B cell (primary cell): ENCODE results near the gene KATNAL2. TPM values are rescaled to one million over a fixed set of nuclear protein-coding genes. Genes with fewer than 3 reads are reported as not detected.

ENCODE experiments used
- ATAC-seq: fragments of 200-7000 bp; cut with Tn5 transposase; one replicate; pipeline ENCODE4 v1.10.0; 2021; ENCODE audit warnings: low read depth, mild to moderate bottlenecking, moderate number of reproducible peaks, moderate library complexity
- CTCF ChIA-PET: fragments of 350-600 bp; sonication (Branson Sonifier 250); formaldehyde crosslinking; loops from one replicate; lab custom pipeline; 2021; ENCODE audit warnings: antibody characterized with exemption, inconsistent platforms; lab: Charles Lee
- POLR2A ChIA-PET: fragments of 350-600 bp; sonication (Branson Sonifier 250); formaldehyde crosslinking; loops from one replicate; lab custom pipeline; 2021; ENCODE audit warnings: antibody characterized with exemption; lab: Charles Lee
- DNase-seq: peaks from one replicate; pipeline ENCODE4 v3.0.0; 2013
- H2AFZ ChIP-seq: 2 replicates; pipeline ENCODE4 v1.6.1; 2012; ENCODE audit warnings: mild to moderate bottlenecking, low read depth, low read length; ENCODE audit not compliant: insufficient read depth, poor library complexity, severe bottlenecking
- H3K27ac ChIP-seq, 2 donors: 1 replicate in 1 of 2; 2 replicates in 1 of 2; pipeline ENCODE4 v1.5.1; 2012 to 2013; ENCODE audit warnings: low read length in 2 of 2, mild to moderate bottlenecking in 2 of 2, moderate library complexity in 1 of 2
- H3K27me3 ChIP-seq, 4 experiments: fragments of 200-600 bp in 1 of 4; sonication (generic) in 1 of 4; replicated peaks in 1 of 4; 1 replicate in 2 of 4; 2 replicates in 2 of 4; pipeline versions ENCODE4 v1.6.1 to v1.7.0; 2013 to 2016; ENCODE audit warnings: low read length in 3 of 4, mild to moderate bottlenecking in 2 of 4, mixed read lengths in 1 of 4, moderate library complexity in 1 of 4; ENCODE audit not compliant: insufficient read depth in 4 of 4, control insufficient read depth in 3 of 4; ENCODE audit errors: control extremely low read depth in 1 of 4
- H3K36me3 ChIP-seq, 2 experiments: replicated peaks in 1 of 2; 1 replicate in 1 of 2; 2 replicates in 1 of 2; pipeline versions ENCODE4 v1.6.1 to v1.7.1; 2013; ENCODE audit warnings: low read length in 1 of 2; ENCODE audit not compliant: insufficient read depth in 2 of 2, control insufficient read depth in 1 of 2; ENCODE audit errors: control extremely low read depth in 1 of 2, extremely low read depth in 1 of 2
- H3K4me1 ChIP-seq, 2 donors: fragments of 200-600 bp in 1 of 2; sonication (generic) in 1 of 2; 1 replicate in 1 of 2; 2 replicates in 1 of 2; pipeline versions ENCODE4 v1.5.1 to v1.6.1; 2013 to 2017; ENCODE audit warnings: low read length in 2 of 2; ENCODE audit not compliant: control insufficient read depth in 2 of 2, insufficient read depth in 2 of 2
- H3K4me2 ChIP-seq: replicated peaks from 2 replicates; pipeline ENCODE3; 2012; ENCODE audit warnings: mild to moderate bottlenecking, low read depth, low read length; ENCODE audit not compliant: poor library complexity, severe bottlenecking
- H3K4me3 ChIP-seq, 5 experiments: fragments of 200-600 bp in 1 of 5; sonication (generic) in 1 of 5; 1 replicate in 3 of 5; 2 replicates in 2 of 5; pipeline versions ENCODE4 v1.5.1 to v1.7.0; 2011 to 2016; ENCODE audit warnings: low read length in 4 of 5, mild to moderate bottlenecking in 4 of 5, low read depth in 2 of 5, control low read depth in 1 of 5, moderate library complexity in 1 of 5; ENCODE audit not compliant: insufficient read depth in 1 of 5; ENCODE audit errors: control extremely low read depth in 1 of 5, extremely low read depth in 1 of 5
- H3K79me2 ChIP-seq: fragments of 200-600 bp; sonication (generic); one replicate; pipeline ENCODE4 v1.6.0; 2016; ENCODE audit warnings: low read length; ENCODE audit not compliant: control insufficient read depth, insufficient read depth
- H3K9ac ChIP-seq: fragments of 200-600 bp; sonication (generic); 2 replicates; pipeline ENCODE4 v1.6.1; 2017; ENCODE audit warnings: mild to moderate bottlenecking, low read length, moderate library complexity
- H3K9me3 ChIP-seq, 3 donors: one replicate each; pipeline versions ENCODE4 v1.6.1 to v1.7.1; 2013; ENCODE audit warnings: low read length in 2 of 3; ENCODE audit not compliant: control insufficient read depth in 2 of 3, insufficient read depth in 1 of 3; ENCODE audit errors: control extremely low read depth in 1 of 3
- H4K20me1 ChIP-seq: 2 replicates; pipeline ENCODE4 v1.6.0; 2012; ENCODE audit warnings: mild to moderate bottlenecking, low read length; ENCODE audit not compliant: insufficient read depth, control insufficient read depth, poor library complexity, severe bottlenecking
- H3K27ac Mint-ChIP-seq: one replicate; pipeline ENCODE4 v1.8.0; 2021; ENCODE audit warnings: mixed read lengths
- H3K27me3 Mint-ChIP-seq: one replicate; pipeline ENCODE4 v1.8.0; 2021; ENCODE audit warnings: mixed read lengths
- H3K4me1 Mint-ChIP-seq: one replicate; pipeline ENCODE4 v1.8.0; 2021; ENCODE audit warnings: mixed read lengths
- H3K4me3 Mint-ChIP-seq: one replicate; pipeline ENCODE4 v1.8.0; 2021; ENCODE audit warnings: mixed read lengths
- H3K9me3 Mint-ChIP-seq: one replicate; pipeline ENCODE4 v1.8.0; 2022; ENCODE audit warnings: mixed read lengths; ENCODE audit not compliant: insufficient read depth
- EZH2 ChIP-seq: IDR thresholded peaks from 2 replicates; pipeline ENCODE4 v1.6.1; 2012; ENCODE audit warnings: borderline replicate concordance, low read depth, mild to moderate bottlenecking, moderate library complexity, low read length; ENCODE audit not compliant: insufficient read depth, poor library complexity, severe bottlenecking
- WGBS: methylation state at CpG from one replicate; pipeline ENCODE4 v1.1.5; 2013; ENCODE audit warnings: missing lambda C conversion rate; ENCODE audit not compliant: insufficient coverage; 5-methylcytosine and 5-hydroxymethylcytosine counted together
- intact Hi-C: fragments of 100-400 bp; cut with micrococcal nuclease; formaldehyde crosslinking; loops from one replicate; pipeline ENCODE4 v1.10.0; 2022
- polyA plus RNA-seq: library from polyadenylated mRNA; depleted of rRNA; stranded (reverse); fragments of >200 nt; gene quantifications from 2 replicates; pipeline ENCODE4 v1.2.3, GENCODE V29; 2012
- total RNA-seq, 2 donors: library from RNA; stranded (reverse); fragments of 120-200 nt in 1 of 2; gene quantifications; 1 replicate in 1 of 2; 2 replicates in 1 of 2; pipeline versions ENCODE4 v1.2.3 to v1.2.4, GENCODE V29; 2013 to 2022
- TF ChIP-seq, protein P1 (sequence below): fragments of 200-600 bp; IDR thresholded peaks from one replicate; pipeline ENCODE4 v1.8.0; 2022; ENCODE audit warnings: antibody characterized with exemption, mild to moderate bottlenecking

KATNAL2 gene
- total and polyA plus RNA-seq, 2 donors (not counting 1 experiment from before 2014, with no cell fraction given), result 1.3 to 3.1 TPM

DNA sequence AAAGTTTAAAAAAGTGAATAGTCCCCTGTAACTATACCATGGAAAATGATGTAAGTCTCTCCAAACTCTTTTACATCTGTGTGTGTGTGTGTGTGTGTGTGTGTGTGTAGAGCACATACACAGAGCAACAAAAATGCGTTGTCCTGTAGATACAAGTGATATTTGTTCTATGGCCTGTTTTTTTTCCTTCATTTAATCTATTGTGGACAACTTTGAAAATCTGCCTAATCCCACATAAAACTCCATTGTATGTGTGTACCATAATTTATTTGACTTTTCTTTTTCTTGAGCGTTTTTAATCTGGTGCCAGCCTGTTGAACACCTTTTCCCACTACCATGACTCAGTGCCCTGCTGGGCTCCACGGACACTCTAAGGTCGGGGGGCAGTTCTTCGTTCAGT lies 170.3 kb downstream of the KATNAL2 start:
- DNase-seq, result no peak
- WGBS, result 100% methylated on average over 2 of the region's 5 CpGs

DNA sequence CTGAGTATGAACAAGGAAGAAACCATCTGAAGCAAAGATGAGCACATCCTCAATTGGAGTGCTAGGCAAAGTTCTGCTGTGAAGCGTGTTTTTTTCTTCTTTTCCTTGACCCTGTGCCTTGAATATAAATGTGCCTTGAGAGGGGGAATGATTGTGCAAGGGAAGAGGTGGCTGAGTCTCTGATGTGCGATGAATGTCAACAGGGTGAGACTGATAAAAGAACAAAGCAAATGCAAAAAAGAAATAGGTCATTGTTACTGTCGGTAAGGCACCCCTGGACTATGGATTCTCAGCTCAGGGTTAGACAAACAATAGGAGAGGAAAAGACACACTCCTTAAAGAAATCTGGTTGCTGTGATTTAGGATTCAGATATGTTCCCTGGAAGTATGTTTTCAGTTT lies 178.4 kb downstream of the KATNAL2 start:
- ATAC-seq (no peak), DNase-seq (no peak)
- Histone ChIP-seq H3K27ac (no peak overlapping the region), H3K4me2 (no peak overlapping the region), H2AFZ (no peak overlapping the region), H3K9ac (no peak overlapping the region), H4K20me1 (no peaks in the 10 kb centered on the region), H3K27me3 (no peaks in the 10 kb centered on the region), H3K4me3 (no peak overlapping the region), H3K79me2 (no peaks in the 10 kb centered on the region), H3K9me3 (no peaks in the 10 kb centered on the region), H3K4me1 (no peaks in the 10 kb centered on the region), H3K36me3 (no peaks in the 10 kb centered on the region)
- CTCF ChIA-PET, result interaction anchor here (0.8 to 1.8 kb wide), 3 partner anchors 107 to 113 kb away, joined by 4 to 8 read pairs (median 4); no protein-coding TSS in a partner anchor
- 92% methylated on average over 3 of the region's 3 CpGs for WGBS
- H3K27me3 Mint-ChIP-seq, result no peaks in the 10 kb centered on the region
- POLR2A ChIA-PET, result no interaction called here
- no peaks in the 10 kb centered on the region for H3K9me3 Mint-ChIP-seq
- TF ChIP-seq EZH2, result no peak
- TF ChIP-seq, protein P1, sequence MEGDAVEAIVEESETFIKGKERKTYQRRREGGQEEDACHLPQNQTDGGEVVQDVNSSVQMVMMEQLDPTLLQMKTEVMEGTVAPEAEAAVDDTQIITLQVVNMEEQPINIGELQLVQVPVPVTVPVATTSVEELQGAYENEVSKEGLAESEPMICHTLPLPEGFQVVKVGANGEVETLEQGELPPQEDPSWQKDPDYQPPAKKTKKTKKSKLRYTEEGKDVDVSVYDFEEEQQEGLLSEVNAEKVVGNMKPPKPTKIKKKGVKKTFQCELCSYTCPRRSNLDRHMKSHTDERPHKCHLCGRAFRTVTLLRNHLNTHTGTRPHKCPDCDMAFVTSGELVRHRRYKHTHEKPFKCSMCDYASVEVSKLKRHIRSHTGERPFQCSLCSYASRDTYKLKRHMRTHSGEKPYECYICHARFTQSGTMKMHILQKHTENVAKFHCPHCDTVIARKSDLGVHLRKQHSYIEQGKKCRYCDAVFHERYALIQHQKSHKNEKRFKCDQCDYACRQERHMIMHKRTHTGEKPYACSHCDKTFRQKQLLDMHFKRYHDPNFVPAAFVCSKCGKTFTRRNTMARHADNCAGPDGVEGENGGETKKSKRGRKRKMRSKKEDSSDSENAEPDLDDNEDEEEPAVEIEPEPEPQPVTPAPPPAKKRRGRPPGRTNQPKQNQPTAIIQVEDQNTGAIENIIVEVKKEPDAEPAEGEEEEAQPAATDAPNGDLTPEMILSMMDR, result no peak
- intact Hi-C loops, result no loop called here
- H3K4me3 Mint-ChIP-seq, result no peak overlapping the region
- no peak overlapping the region for H3K27ac Mint-ChIP-seq
- peaks cover 5% of the 10 kb centered on the region for H3K4me1 Mint-ChIP-seq

More for the DNA sequence above, 170.3 kb downstream of the KATNAL2 start:
- no peak overlapping the region for H3K27ac ChIP-seq
- H3K9ac ChIP-seq, result no peak overlapping the region
- H3K4me3 ChIP-seq, result no peak overlapping the region
- Mint-ChIP-seq H3K27me3 (no peaks in the 10 kb centered on the region), H3K4me3 (no peak overlapping the region), H3K4me1 (peaks cover 5% of the 10 kb centered on the region), H3K9me3 (no peaks in the 10 kb centered on the region), H3K27ac (no peak overlapping the region)
- intact Hi-C loops, result no loop called here
- H3K36me3 ChIP-seq, result no peaks in the 10 kb centered on the region
- H3K79me2 ChIP-seq, result no peaks in the 10 kb centered on the region
- TF ChIP-seq, protein P1, result no peak
- TF ChIP-seq EZH2, result no peak
- no peaks in the 10 kb centered on the region for H3K9me3 ChIP-seq
- no peaks in the 10 kb centered on the region for H3K27me3 ChIP-seq
- H4K20me1 ChIP-seq, result no peaks in the 10 kb centered on the region
- H3K4me1 ChIP-seq, result no peaks in the 10 kb centered on the region
- H2AFZ ChIP-seq, result no peak overlapping the region
- H3K4me2 ChIP-seq, result no peak overlapping the region
- ATAC-seq, result no peak
- POLR2A ChIA-PET, result no interaction called here
- CTCF ChIA-PET, result no interaction called here
